ENCODE data around the gene COL11A2.
A peak's percentile ranks its signal among the peaks of the same experiment; 100 is the strongest.

The COL11A2 gene

DNA sequence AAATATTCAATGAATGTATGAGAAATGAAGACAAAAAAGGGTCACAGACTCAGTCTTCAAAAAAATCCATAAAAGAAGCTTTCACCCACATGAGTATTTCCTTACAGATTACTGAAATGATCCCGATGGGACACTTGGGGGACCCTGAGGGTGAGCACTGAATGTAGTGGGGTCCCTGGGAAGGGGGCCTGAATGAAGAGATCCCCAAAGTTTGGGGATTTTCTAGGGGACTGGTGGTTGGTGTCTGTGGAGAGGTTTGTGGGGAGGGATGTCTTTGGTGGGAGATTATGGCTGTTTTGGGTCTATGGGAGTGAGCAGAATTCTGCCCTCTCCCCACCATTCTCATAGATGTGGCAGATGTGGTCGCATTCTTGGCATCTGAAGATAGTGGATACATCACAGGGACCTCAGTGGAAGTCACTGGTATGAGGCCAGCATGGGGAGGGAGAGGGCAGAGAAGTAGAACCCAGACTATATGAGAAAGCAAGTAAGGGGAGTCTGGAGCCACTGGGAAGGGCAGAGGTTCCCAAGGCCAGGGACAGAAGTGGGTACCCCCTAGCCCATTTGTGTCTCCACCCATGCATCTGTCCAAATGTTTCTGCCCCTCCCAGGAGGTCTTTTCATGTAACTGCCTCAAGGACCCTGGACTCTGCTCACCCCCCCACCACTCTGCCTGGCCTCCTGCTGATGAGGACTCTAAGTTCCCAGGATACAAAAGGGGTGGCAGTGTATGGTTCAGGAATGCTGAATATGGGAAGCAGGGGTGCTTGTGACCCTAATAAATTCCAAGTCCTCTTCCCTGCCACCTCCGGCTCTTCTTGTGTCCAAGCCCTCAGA, 14.0 kb upstream of the COL11A2 start:
- no peak for DNase-seq

- no peak for DNase-seq
Measured at GRCh38 chr6:33205191-33206026, 13.1 kb upstream of the COL11A2 start.

DNA sequence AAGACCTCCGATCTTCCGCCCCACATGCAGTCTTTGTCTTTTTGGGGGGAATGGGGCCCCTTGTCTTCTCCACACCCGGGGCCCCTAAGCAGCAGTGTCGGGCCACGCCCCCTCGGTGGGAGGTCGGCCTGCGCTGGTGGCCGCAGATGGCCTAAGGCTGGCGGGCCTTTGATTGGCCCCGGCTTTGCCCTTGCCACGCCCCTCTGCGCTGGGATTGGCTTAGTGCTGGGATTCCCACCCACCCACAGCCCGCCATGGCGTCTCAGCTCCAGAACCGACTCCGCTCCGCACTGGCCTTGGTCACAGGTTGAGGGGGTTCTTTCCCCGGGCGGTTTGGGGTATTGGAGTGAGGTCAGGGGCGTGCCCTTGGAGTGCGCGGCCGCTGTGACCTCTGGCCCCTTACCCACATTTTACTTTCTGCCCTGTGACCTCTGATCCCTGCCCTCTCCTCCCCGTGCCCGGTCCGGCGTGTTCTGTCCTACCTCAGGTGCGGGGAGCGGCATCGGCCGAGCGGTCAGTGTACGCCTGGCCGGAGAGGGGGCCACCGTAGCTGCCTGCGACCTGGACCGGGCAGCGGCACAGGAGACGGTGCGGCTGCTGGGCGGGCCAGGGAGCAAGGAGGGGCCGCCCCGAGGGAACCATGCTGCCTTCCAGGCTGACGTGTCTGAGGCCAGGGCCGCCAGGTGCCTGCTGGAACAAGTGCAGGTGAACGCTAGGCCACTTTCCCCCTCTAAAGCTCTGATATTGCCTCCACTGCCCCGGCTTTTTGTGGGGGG, 12.3 kb upstream of the COL11A2 start, which contains the start of gene HSD17B8:
HSD17B8 (plus strand) TSS at position 241 of the 776 bp plus-strand sequence; CDS start at position 255, 14 bp downstream.
- DNase-seq = peak; percentile 82

DNA sequence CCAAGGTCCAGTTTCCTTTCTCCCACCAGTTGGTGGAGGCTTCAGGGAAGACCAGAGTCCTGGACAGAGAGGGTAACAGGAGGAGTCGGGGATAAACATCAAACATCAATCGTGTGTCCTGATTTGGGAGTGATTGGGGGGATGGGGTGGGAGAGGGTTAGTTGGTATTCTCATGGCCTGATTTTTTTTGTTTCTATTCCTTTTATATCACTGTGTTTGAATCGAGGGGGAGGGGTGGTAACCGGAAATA, 11.8 kb upstream of the COL11A2 start:
- no peak for DNase-seq

DNA sequence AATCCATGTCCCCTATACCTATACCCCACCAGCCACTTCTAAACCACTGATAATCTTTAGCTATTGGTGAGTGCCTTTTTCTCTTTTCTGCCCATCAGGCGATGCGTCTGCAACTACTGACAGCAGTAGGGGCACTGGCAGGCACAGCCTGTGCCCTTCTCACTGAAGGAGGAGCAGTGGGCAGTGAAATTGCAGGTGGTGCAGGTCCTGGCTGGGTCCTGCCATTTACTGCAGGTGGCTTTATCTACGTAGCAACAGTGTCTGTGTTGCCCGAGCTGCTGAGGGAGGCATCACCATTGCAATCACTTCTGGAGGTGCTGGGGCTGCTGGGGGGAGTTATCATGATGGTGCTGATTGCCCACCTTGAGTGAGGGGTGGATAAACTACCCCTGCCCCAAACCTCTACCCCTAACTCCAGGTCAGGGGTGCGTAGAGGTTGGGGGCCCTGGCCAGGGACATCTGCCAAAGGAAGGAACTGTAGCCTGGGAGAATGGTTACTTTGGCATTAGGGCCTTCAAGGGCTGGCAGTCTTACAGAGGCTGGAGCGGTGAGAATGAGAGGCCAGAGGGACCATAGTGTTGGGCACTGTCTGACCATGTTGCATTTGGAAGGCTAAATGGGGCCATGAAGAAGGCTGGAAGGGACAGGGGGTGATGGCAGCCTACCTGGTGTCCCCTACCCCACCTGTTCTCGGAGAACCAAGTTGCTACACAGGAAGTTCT, 11.3 kb upstream of the COL11A2 start:
- DNase-seq = no peak

GRCh38 chr6:33202799-33203198, 10.5 kb upstream of the COL11A2 start:
- no peak for DNase-seq

DNA sequence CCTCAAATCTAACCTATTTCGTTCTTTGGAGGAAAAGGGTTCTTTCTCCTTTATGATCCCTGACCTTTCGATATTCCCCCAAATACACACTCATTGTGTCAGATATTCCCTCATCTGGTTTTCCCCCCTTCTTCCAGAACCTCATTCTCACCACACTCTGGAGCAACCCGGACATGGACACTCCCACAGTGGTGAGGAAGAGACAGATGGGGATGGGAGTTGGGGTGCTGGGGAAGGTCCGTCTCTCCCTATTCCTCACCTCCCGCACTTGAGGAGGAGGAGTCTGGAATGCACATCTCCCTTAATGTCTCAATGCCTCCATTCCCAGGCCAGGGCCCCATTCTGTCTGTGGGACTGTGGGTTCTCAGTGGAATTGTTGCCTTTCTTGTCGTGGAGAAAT, 9.7 kb upstream of the COL11A2 start:
- DNase-seq = no peak

GRCh38 chr6:33201147-33201545, 8.9 kb upstream of the COL11A2 start:
- DNase-seq = no peak

GRCh38 chr6:33200219-33201146, 8.2 kb upstream of the COL11A2 start, which contains the start of the genes RXRB and SLC39A7:
Gene RXRB, minus strand, starts transcription at chr6:33200665. Its CDS starts 189 bp downstream, at chr6:33200476.
Gene SLC39A7, plus strand, starts transcription at chr6:33200867. Its CDS starts 379 bp downstream, at chr6:33201246.
- DNase-seq = peak; percentile 97

DNA sequence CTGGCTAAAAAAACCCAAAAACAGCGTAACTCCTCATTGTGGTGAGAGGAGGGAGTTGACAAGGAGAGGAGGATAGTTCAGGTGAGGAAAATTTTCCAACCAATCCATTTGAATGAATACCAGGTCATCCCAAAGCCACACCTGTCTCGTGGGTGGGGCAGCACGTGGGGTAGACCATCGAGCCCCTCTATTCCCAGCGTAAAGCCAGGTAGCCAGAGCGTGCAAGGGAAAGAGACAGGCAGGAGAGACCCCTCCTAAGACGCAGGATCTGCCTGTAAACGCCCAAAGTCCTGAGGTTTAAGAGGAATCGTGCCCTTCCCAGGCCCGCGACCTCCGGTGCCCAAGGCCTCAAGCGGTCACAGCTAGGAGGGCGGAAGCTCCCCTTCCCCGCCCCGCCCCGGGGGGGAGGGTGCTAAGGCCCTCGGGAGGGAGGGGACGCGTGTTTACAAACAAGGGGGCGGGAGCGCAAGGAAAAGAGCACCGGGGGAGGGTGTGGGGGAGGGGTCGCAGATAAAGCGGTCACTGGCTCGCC, 7.5 kb upstream of the COL11A2 start:
- no peak for DNase-seq

DNA sequence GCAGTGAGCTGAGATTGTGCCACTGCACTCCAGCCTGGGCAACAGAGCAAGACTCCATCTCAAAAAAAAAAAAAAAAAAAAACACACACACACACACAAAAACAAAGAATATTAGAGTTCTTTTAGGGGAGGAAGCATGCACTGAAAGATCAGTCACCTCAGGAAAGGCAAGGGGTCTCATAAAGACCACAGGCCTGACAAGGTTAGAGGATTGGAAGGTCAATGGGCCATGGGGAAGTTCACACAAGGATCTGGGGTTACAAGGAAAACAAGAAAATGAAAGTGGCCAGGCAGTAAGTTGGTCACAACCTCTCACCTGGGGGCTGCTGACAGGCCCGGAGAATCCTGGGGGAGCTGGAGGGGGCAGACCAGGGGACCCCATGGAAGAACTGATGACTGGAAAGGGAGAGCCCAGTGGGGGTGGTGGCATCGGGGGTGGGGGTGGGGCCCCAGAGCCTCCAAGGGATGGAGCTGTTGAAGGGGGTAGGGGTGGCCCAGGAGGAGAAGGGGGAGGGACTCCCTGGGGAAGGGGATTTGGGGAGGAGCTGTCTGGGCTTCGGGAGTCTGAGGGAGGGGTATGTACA, 6.7 kb upstream of the COL11A2 start:
- DNase-seq = no peak

GRCh38 chr6:33198159-33198852, 6.0 kb upstream of the COL11A2 start:
- DNase-seq = no peak

DNA sequence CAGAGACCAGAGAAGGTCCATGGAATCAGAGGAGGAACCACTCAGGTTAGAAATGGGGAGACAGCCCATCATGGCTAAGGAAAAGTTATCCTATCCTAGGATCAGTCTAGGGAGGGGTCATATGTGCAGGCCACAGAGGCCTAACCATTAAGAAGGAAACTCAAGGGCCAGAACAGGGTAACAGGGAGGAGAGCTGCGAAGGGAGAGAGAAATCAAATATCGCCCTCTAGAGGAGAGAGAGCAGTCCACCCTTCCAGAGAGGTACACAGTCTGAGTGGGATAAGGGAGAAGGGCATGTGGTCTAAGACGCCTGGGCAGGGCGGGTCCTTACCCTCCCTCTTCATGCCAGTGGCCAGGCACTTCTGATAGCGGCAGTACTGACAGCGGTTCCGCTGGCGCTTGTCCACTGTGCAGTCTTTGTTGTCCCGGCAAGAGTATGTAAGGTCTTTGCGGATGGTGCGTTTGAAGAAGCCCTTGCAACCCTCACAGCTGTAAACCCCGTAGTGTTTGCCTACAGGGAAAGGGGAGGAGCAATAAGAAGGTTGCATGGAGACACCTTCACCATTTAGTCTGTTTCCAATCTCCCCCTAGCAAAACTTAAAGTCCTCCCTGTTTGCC, 5.3 kb upstream of the COL11A2 start:
- no peak for DNase-seq

DNA sequence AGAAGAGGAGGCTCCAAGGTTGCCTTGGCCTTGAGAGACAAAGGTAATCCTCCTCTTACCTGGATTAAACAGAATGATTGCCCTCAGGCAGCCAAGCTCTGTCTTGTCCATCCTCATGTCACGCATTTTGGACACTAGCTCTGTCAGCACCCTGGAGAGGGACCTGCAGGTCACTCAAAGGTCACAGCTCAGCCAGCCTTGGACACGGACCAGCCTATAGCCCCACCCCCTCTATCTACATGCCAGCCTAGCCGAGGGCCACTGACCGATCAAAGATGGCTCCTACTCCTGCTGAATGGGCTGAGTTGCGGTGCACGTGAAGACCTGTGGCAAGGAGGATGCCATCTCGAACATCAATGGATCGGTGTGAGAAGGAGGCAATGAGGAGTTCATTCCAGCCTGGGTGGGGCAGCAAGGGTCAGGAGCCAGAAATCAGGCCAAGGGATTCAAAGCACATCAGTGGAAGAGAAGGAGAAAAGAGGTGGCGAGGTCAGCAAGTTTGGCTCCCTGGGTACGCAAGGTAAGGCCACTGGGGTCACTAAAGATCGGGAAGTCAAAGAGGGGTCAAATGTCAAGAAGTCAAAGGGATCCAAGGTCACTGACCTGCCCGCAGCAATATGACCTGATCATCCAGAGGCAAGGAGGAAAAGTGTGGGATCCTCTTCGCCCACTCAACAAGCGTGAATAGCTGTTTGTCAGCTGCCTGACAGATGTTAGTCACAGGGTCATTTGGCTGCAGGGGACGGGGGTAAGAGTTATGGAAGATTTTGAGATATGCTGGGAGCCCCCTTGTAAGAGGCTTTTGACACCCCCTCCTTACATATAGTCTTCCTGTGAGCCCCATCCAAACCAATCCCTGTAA, 3.3 kb upstream of the COL11A2 start:
- no peak for DNase-seq

GRCh38 chr6:33194431-33194979, 2.2 kb upstream of the COL11A2 start:
- no peak for DNase-seq

- DNase-seq = no peak
Measured at GRCh38 chr6:33193619-33194018, 1.4 kb upstream of the COL11A2 start.

- no peak for DNase-seq
Measured at GRCh38 chr6:33192671-33193602, 670 bp upstream of the COL11A2 start.

All from NCI-H1092 (cell line).